WTC11 (cell line): Measurements from ENCODE around the gene DNTT. TPM values are rescaled to one million over a fixed set of nuclear protein-coding genes. Genes with fewer than 3 reads are reported as not detected.

Experiments
- ATAC-seq: fragments of 200-7000 bp; cut with Tn5 transposase; 2 replicates; pipeline ENCODE4 v1.10.0; 2021; ENCODE audit warnings: mild to moderate bottlenecking, moderate library complexity
- CTCF ChIA-PET: fragments of 300-600 bp; sonication (Branson Sonifier 250); formaldehyde crosslinking; loops from one replicate; lab custom pipeline; 2021; ENCODE audit warnings: antibody characterized with exemption; lab: Charles Lee
- POLR2A ChIA-PET: fragments of 350-600 bp; sonication (Branson Sonifier 250); formaldehyde crosslinking; loops from one replicate; lab custom pipeline; 2021; ENCODE audit warnings: antibody characterized with exemption; lab: Charles Lee
- DNase-seq: peaks from one replicate; pipeline ENCODE4 v3.0.0; 2021; ENCODE audit warnings: low spot score
- H3K27ac Mint-ChIP-seq: 2 replicates; pipeline ENCODE4 v1.8.0; 2021; ENCODE audit warnings: mixed read lengths
- H3K27me3 Mint-ChIP-seq: 2 replicates; pipeline ENCODE4 v1.8.0; 2021; ENCODE audit warnings: low read depth, mild to moderate bottlenecking, moderate library complexity, mixed read lengths
- H3K36me3 Mint-ChIP-seq: 2 replicates; pipeline ENCODE4 v1.8.0; 2021; ENCODE audit warnings: mixed read lengths
- H3K4me1 Mint-ChIP-seq: 2 replicates; pipeline ENCODE4 v1.8.0; 2022; ENCODE audit warnings: mixed read lengths
- H3K4me3 Mint-ChIP-seq: 2 replicates; pipeline ENCODE4 v1.8.0; 2021; ENCODE audit warnings: mild to moderate bottlenecking, moderate library complexity, mixed read lengths
- H3K9me3 Mint-ChIP-seq: 2 replicates; pipeline ENCODE4 v1.8.0; 2021; ENCODE audit warnings: mixed read lengths
- ATF1 ChIP-seq: sonication (generic); formaldehyde crosslinking; IDR thresholded peaks from 2 replicates; pipeline ENCODE4 v1.8.1; 2023; ENCODE audit warnings: mild to moderate bottlenecking, moderate library complexity, missing genetic modification reagents
- CBFB ChIP-seq: sonication (generic); formaldehyde crosslinking; IDR thresholded peaks from 2 replicates; pipeline ENCODE4 v1.8.1; 2022; ENCODE audit warnings: mild to moderate bottlenecking, low read depth, missing genetic modification reagents
- GABPB1 ChIP-seq: sonication (generic); formaldehyde crosslinking; IDR thresholded peaks from 2 replicates; pipeline ENCODE4 v1.8.1; 2023; ENCODE audit warnings: mild to moderate bottlenecking, missing genetic modification reagents
- GRHL2 ChIP-seq: fragments of 250-450 bp; sonication (Bioruptor Pico); IDR thresholded peaks from 2 replicates; pipeline ENCODE4 v1.8.0; 2022; ENCODE audit warnings: mild to moderate bottlenecking, moderate library complexity; ENCODE audit not compliant: insufficient replicate concordance, severe bottlenecking
- GTF2I ChIP-seq: fragments of 250-450 bp; sonication (Bioruptor Pico); conservative IDR thresholded peaks from 2 replicates; pipeline ENCODE4 v1.4.0; 2021; ENCODE audit warnings: mild to moderate bottlenecking
- NFATC4 ChIP-seq: fragments of 250-450 bp; sonication (Bioruptor Pico); IDR thresholded peaks from 2 replicates; pipeline ENCODE4 v1.9.0; 2021; ENCODE audit warnings: mild to moderate bottlenecking
- NR1H2 ChIP-seq: sonication (generic); formaldehyde crosslinking; IDR thresholded peaks from 2 replicates; pipeline ENCODE4 v1.9.0; 2021; ENCODE audit warnings: mild to moderate bottlenecking, moderate library complexity, missing genetic modification reagents
- RELA ChIP-seq: sonication (generic); formaldehyde crosslinking; IDR thresholded peaks from 2 replicates; pipeline ENCODE4 v1.8.1; 2022; ENCODE audit warnings: missing genetic modification reagents, mild to moderate bottlenecking, borderline replicate concordance
- RORB ChIP-seq: fragments of 250-450 bp; sonication (Bioruptor Pico); IDR thresholded peaks from 2 replicates; pipeline ENCODE4 v1.9.0; 2021; ENCODE audit warnings: mild to moderate bottlenecking
- ZBTB21 ChIP-seq: sonication (generic); formaldehyde crosslinking; IDR thresholded peaks from 2 replicates; pipeline ENCODE4 v1.8.1; 2023; ENCODE audit warnings: mild to moderate bottlenecking, missing genetic modification reagents, borderline replicate concordance
- ZNF138 ChIP-seq: sonication (generic); formaldehyde crosslinking; conservative IDR thresholded peaks from 2 replicates; pipeline ENCODE4 v1.8.1; 2022; ENCODE audit warnings: mild to moderate bottlenecking, moderate library complexity, missing genetic modification reagents
- ZNF219 ChIP-seq: sonication (generic); formaldehyde crosslinking; IDR thresholded peaks from 2 replicates; pipeline ENCODE4 v1.8.0; 2023; ENCODE audit warnings: missing genetic modification reagents, mild to moderate bottlenecking, borderline replicate concordance
- total RNA-seq: library from RNA; stranded (reverse); gene quantifications from 3 replicates; pipeline ENCODE4 v1.2.3, GENCODE V29; 2021
- TF ChIP-seq, protein P1 (sequence below): sonication (generic); formaldehyde crosslinking; IDR thresholded peaks from 2 replicates; pipeline ENCODE4 v1.8.1; 2023; ENCODE audit warnings: mild to moderate bottlenecking, missing genetic modification reagents, moderate library complexity
- TF ChIP-seq, protein P2 (sequence below): sonication (generic); formaldehyde crosslinking; IDR thresholded peaks from 2 replicates; pipeline ENCODE4 v1.8.1; 2022; ENCODE audit warnings: low read depth, missing genetic modification reagents, borderline replicate concordance
- TF ChIP-seq, protein P3 (sequence below): sonication (generic); formaldehyde crosslinking; IDR thresholded peaks from 2 replicates; pipeline ENCODE4 v1.8.0; 2022; ENCODE audit warnings: mild to moderate bottlenecking, missing genetic modification reagents
- TF ChIP-seq, protein P4 (sequence below): sonication (generic); formaldehyde crosslinking; IDR thresholded peaks from 2 replicates; pipeline ENCODE4 v1.8.0; 2023; ENCODE audit warnings: mild to moderate bottlenecking, missing genetic modification reagents
- TF ChIP-seq, protein P5 (sequence below): fragments of 250-450 bp; sonication (Bioruptor Pico); IDR thresholded peaks from 2 replicates; pipeline ENCODE4 v1.9.0; 2021; ENCODE audit warnings: mild to moderate bottlenecking
- TF ChIP-seq, protein P6 (sequence below): fragments of 250-450 bp; sonication (Bioruptor Pico); IDR thresholded peaks from 2 replicates; pipeline ENCODE4 v1.9.0; 2021; ENCODE audit warnings: moderate library complexity, mild to moderate bottlenecking, inconsistent platforms, borderline replicate concordance
- TF ChIP-seq, protein P7 (sequence below): sonication (generic); formaldehyde crosslinking; conservative IDR thresholded peaks from 2 replicates; pipeline ENCODE4 v1.8.1; 2023; ENCODE audit warnings: mild to moderate bottlenecking, low read depth, missing genetic modification reagents, moderate library complexity

DNTT gene
- total RNA-seq, 1 experiment from 2014 or later, result not detected

DNA sequence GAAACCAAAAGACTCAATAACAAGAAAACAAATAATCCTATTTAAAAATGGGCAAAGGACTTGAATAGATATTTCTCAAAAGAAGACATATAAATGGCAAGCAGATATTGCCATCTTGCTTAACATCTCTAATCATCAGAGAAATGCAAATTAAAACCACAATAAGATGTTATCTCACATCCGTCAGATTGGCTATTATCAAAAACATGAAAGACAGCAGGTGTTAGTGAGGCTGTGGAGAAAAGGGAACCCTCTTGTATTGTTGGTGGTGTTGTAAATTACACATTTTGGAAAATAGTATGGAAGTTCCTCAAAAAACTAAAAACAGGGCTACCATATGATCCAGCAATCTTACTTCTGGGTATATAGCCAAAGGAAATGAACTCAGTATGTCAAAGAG, 28.9 kb downstream of the DNTT start:
- peaks cover 18% of the 10 kb centered on the region for H3K4me1 Mint-ChIP-seq
- ChIA-PET POLR2A (no interaction called here), CTCF (interaction anchor here (1.9 kb wide), 1 partner anchor 38 kb away, joined by 9 read pairs; no protein-coding TSS in a partner anchor)
- no peak for TF ChIP-seq RORB (CRISPR knock-in tag)
- no peak for TF ChIP-seq ATF1 (CRISPR knock-in tag)
- TF ChIP-seq, protein P1, sequence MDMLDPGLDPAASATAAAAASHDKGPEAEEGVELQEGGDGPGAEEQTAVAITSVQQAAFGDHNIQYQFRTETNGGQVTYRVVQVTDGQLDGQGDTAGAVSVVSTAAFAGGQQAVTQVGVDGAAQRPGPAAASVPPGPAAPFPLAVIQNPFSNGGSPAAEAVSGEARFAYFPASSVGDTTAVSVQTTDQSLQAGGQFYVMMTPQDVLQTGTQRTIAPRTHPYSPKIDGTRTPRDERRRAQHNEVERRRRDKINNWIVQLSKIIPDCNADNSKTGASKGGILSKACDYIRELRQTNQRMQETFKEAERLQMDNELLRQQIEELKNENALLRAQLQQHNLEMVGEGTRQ (CRISPR knock-in tag), result no peak
- no peak for TF ChIP-seq NR1H2 (CRISPR knock-in tag)
- TF ChIP-seq RELA (CRISPR knock-in tag), result no peak
- no peak for TF ChIP-seq ZNF219 (CRISPR knock-in tag)
- no peak for TF ChIP-seq GABPB1 (CRISPR knock-in tag)
- TF ChIP-seq ZBTB21 (CRISPR knock-in tag), result no peak
- TF ChIP-seq CBFB (CRISPR knock-in tag), result no peak
- TF ChIP-seq GRHL2 (CRISPR knock-in tag), result no peak
- TF ChIP-seq, protein P2, sequence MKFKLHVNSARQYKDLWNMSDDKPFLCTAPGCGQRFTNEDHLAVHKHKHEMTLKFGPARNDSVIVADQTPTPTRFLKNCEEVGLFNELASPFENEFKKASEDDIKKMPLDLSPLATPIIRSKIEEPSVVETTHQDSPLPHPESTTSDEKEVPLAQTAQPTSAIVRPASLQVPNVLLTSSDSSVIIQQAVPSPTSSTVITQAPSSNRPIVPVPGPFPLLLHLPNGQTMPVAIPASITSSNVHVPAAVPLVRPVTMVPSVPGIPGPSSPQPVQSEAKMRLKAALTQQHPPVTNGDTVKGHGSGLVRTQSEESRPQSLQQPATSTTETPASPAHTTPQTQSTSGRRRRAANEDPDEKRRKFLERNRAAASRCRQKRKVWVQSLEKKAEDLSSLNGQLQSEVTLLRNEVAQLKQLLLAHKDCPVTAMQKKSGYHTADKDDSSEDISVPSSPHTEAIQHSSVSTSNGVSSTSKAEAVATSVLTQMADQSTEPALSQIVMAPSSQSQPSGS (CRISPR knock-in tag), result no peak
- TF ChIP-seq, protein P3, sequence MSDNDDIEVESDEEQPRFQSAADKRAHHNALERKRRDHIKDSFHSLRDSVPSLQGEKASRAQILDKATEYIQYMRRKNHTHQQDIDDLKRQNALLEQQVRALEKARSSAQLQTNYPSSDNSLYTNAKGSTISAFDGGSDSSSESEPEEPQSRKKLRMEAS (CRISPR knock-in tag), result no peak
- TF ChIP-seq, protein P4, sequence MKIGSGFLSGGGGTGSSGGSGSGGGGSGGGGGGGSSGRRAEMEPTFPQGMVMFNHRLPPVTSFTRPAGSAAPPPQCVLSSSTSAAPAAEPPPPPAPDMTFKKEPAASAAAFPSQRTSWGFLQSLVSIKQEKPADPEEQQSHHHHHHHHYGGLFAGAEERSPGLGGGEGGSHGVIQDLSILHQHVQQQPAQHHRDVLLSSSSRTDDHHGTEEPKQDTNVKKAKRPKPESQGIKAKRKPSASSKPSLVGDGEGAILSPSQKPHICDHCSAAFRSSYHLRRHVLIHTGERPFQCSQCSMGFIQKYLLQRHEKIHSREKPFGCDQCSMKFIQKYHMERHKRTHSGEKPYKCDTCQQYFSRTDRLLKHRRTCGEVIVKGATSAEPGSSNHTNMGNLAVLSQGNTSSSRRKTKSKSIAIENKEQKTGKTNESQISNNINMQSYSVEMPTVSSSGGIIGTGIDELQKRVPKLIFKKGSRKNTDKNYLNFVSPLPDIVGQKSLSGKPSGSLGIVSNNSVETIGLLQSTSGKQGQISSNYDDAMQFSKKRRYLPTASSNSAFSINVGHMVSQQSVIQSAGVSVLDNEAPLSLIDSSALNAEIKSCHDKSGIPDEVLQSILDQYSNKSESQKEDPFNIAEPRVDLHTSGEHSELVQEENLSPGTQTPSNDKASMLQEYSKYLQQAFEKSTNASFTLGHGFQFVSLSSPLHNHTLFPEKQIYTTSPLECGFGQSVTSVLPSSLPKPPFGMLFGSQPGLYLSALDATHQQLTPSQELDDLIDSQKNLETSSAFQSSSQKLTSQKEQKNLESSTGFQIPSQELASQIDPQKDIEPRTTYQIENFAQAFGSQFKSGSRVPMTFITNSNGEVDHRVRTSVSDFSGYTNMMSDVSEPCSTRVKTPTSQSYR (CRISPR knock-in tag), result no peak
- TF ChIP-seq GTF2I (CRISPR knock-in tag), result no peak
- TF ChIP-seq, protein P5, sequence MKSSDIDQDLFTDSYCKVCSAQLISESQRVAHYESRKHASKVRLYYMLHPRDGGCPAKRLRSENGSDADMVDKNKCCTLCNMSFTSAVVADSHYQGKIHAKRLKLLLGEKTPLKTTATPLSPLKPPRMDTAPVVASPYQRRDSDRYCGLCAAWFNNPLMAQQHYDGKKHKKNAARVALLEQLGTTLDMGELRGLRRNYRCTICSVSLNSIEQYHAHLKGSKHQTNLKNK (CRISPR knock-in tag), result no peak
- TF ChIP-seq, protein P6, sequence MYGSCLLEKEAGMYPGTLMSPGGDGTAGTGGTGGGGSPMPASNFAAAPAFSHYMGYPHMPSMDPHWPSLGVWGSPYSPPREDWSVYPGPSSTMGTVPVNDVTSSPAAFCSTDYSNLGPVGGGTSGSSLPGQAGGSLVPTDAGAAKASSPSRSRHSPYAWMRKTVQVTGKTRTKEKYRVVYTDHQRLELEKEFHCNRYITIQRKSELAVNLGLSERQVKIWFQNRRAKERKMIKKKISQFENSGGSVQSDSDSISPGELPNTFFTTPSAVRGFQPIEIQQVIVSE (CRISPR knock-in tag), result no peak
- TF ChIP-seq ZNF138, result no peak
- TF ChIP-seq, protein P7, sequence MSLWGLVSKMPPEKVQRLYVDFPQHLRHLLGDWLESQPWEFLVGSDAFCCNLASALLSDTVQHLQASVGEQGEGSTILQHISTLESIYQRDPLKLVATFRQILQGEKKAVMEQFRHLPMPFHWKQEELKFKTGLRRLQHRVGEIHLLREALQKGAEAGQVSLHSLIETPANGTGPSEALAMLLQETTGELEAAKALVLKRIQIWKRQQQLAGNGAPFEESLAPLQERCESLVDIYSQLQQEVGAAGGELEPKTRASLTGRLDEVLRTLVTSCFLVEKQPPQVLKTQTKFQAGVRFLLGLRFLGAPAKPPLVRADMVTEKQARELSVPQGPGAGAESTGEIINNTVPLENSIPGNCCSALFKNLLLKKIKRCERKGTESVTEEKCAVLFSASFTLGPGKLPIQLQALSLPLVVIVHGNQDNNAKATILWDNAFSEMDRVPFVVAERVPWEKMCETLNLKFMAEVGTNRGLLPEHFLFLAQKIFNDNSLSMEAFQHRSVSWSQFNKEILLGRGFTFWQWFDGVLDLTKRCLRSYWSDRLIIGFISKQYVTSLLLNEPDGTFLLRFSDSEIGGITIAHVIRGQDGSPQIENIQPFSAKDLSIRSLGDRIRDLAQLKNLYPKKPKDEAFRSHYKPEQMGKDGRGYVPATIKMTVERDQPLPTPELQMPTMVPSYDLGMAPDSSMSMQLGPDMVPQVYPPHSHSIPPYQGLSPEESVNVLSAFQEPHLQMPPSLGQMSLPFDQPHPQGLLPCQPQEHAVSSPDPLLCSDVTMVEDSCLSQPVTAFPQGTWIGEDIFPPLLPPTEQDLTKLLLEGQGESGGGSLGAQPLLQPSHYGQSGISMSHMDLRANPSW (CRISPR knock-in tag), result no peak
- TF ChIP-seq NFATC4 (CRISPR knock-in tag), result no peak
- no peaks in the 10 kb centered on the region for H3K9me3 Mint-ChIP-seq
- H3K27ac Mint-ChIP-seq, result no peak overlapping the region
- H3K4me3 Mint-ChIP-seq, result no peak overlapping the region
- peaks cover 8% of the 10 kb centered on the region for H3K27me3 Mint-ChIP-seq
- ATAC-seq, result no peak
- H3K36me3 Mint-ChIP-seq, result no peaks in the 10 kb centered on the region
- no peak for DNase-seq
